Duodenal mucosa (tissue), 2 donors: Measurements from ENCODE around the gene REEP1.
"Not testable (repeated sequence)": the region's sequence is repeated elsewhere in the genome, so short reads cannot be mapped to it uniquely, and the experiment has no call there.

Experiments used
- H3K27ac ChIP-seq: one replicate; pipeline ENCODE4 v1.7.0; 2013; ENCODE audit warnings: low read depth, low read length
- H3K27me3 ChIP-seq, 2 donors: one replicate each; pipeline ENCODE4 v1.7.0; 2013; ENCODE audit warnings: low read length in 2 of 2, control low read depth in 1 of 2; ENCODE audit not compliant: insufficient read depth in 2 of 2, control insufficient read depth in 1 of 2
- H3K36me3 ChIP-seq, 2 donors: one replicate each; pipeline ENCODE4 v1.7.0; 2013; ENCODE audit warnings: low read length in 2 of 2, control low read depth in 1 of 2; ENCODE audit not compliant: insufficient read depth in 2 of 2, control insufficient read depth in 1 of 2
- H3K4me1 ChIP-seq, 2 donors: one replicate each; pipeline ENCODE4 v1.7.0; 2013; ENCODE audit warnings: low read length in 2 of 2, control low read depth in 1 of 2; ENCODE audit not compliant: insufficient read depth in 2 of 2, control insufficient read depth in 1 of 2
- H3K4me3 ChIP-seq, 2 donors: one replicate each; pipeline ENCODE4 v1.7.0; 2013; ENCODE audit warnings: low read length in 2 of 2, low read depth in 1 of 2
- H3K9ac ChIP-seq, 2 donors: one replicate each; pipeline ENCODE4 v1.7.0; 2013; ENCODE audit warnings: low read length in 2 of 2, low read depth in 1 of 2
- H3K9me3 ChIP-seq, 2 donors: one replicate each; pipeline ENCODE4 v1.7.0; 2013; ENCODE audit warnings: low read length in 2 of 2, control low read depth in 1 of 2; ENCODE audit not compliant: control insufficient read depth in 1 of 2

REEP1 gene

GRCh38 chr2:86249579-86250391, 87.6 kb downstream of the REEP1 start:
- Histone ChIP-seq H3K27ac (no peak overlapping the region), H3K27me3 (no peaks in the 10 kb centered on the region), H3K9me3 (no peaks in the 10 kb centered on the region), H3K9ac (no peak overlapping the region), H3K4me1 (peaks cover under 1 to 5% of the 10 kb centered on the region in 2 donors), H3K4me3 (no peak overlapping the region), H3K36me3 (no peaks in the 10 kb centered on the region)

GRCh38 chr2:86249176-86249575, 88.2 kb downstream of the REEP1 start:
- Histone ChIP-seq H3K9me3 (no peaks in the 10 kb centered on the region), H3K36me3 (no peaks in the 10 kb centered on the region), H3K27me3 (no peaks in the 10 kb centered on the region), H3K4me3 (no peak overlapping the region), H3K27ac (no peak overlapping the region), H3K4me1 (peaks cover 0 to 8% of the 10 kb centered on the region in 2 donors), H3K9ac (no peak overlapping the region)

- H3K4me3 ChIP-seq, H3K9me3 ChIP-seq, H3K27ac ChIP-seq, H3K27me3 ChIP-seq, H3K36me3 ChIP-seq, H3K9ac ChIP-seq: not testable (repeated sequence)
- H3K4me1 ChIP-seq: peaks cover 0 to 10% of the 10 kb centered on the region in 2 donors
These were observed 92.2 kb downstream of the REEP1 start for GRCh38 chr2:86245222-86245621.

- not testable (repeated sequence) for H3K36me3 ChIP-seq, H3K9ac ChIP-seq, H3K4me3 ChIP-seq, H3K9me3 ChIP-seq, H3K27me3 ChIP-seq, H3K27ac ChIP-seq, H3K4me1 ChIP-seq
These were observed 92.6 kb downstream of the REEP1 start for GRCh38 chr2:86244781-86245180.

- Histone ChIP-seq H3K27me3 (no peaks in the 10 kb centered on the region), H3K9me3 (no peaks in the 10 kb centered on the region), H3K4me1 (peaks cover 0 to 6% of the 10 kb centered on the region in 2 donors), H3K4me3 (no peak overlapping the region), H3K9ac (no peak overlapping the region), H3K27ac (no peak overlapping the region), H3K36me3 (no peaks in the 10 kb centered on the region)
These were observed 93.3 kb downstream of the REEP1 start for GRCh38 chr2:86243950-86244733.

- H3K27me3 ChIP-seq: no peaks in the 10 kb centered on the region
- H3K27ac ChIP-seq: no peak overlapping the region
- no peaks in the 10 kb centered on the region for H3K9me3 ChIP-seq
- no peaks in the 10 kb centered on the region for H3K36me3 ChIP-seq
- H3K4me1 ChIP-seq: peaks cover 2 to 6% of the 10 kb centered on the region in 2 donors
- H3K9ac ChIP-seq: no peak overlapping the region
- H3K4me3 ChIP-seq: no peak overlapping the region
These were observed 94.2 kb downstream of the REEP1 start for GRCh38 chr2:86243272-86243671.

- H3K4me1 ChIP-seq: peaks cover 3 to 6% of the 10 kb centered on the region in 2 donors
- H3K36me3 ChIP-seq: no peaks in the 10 kb centered on the region
- no peaks in the 10 kb centered on the region for H3K9me3 ChIP-seq
- no peak overlapping the region for H3K9ac ChIP-seq
- no peak overlapping the region for H3K27ac ChIP-seq
- no peaks in the 10 kb centered on the region for H3K27me3 ChIP-seq
- H3K4me3 ChIP-seq: no peak overlapping the region
These were observed 95.8 kb downstream of the REEP1 start for GRCh38 chr2:86241611-86242010.

- Histone ChIP-seq H3K9me3 (no peaks in the 10 kb centered on the region), H3K27ac (no peak overlapping the region), H3K36me3 (no peaks in the 10 kb centered on the region), H3K9ac (no peak overlapping the region), H3K4me3 (no peak overlapping the region), H3K4me1 (peaks cover 3 to 6% of the 10 kb centered on the region in 2 donors), H3K27me3 (no peaks in the 10 kb centered on the region)
These were observed 97.2 kb downstream of the REEP1 start for GRCh38 chr2:86240251-86240650.

GRCh38 chr2:86239745-86240144, 97.7 kb downstream of the REEP1 start:
- H3K4me3 ChIP-seq: no peak overlapping the region
- no peaks in the 10 kb centered on the region for H3K9me3 ChIP-seq
- no peaks in the 10 kb centered on the region for H3K27me3 ChIP-seq
- H3K9ac ChIP-seq: no peak overlapping the region
- peaks cover 3 to 6% of the 10 kb centered on the region in 2 donors for H3K4me1 ChIP-seq
- no peaks in the 10 kb centered on the region for H3K36me3 ChIP-seq
- no peak overlapping the region for H3K27ac ChIP-seq

GRCh38 chr2:86239326-86239725, 98.1 kb downstream of the REEP1 start:
- H3K27ac ChIP-seq: no peak overlapping the region
- no peaks in the 10 kb centered on the region for H3K27me3 ChIP-seq
- peaks cover 3 to 5% of the 10 kb centered on the region in 2 donors for H3K4me1 ChIP-seq
- H3K36me3 ChIP-seq: no peaks in the 10 kb centered on the region
- no peak overlapping the region for H3K9ac ChIP-seq
- no peak overlapping the region for H3K4me3 ChIP-seq
- H3K9me3 ChIP-seq: no peaks in the 10 kb centered on the region
